ENCODE data around the gene TACSTD2.
"Not testable (repeated sequence)": the region's sequence is repeated elsewhere in the genome, so short reads cannot be mapped to it uniquely, and the experiment has no call there.

The TACSTD2 gene, protein sequence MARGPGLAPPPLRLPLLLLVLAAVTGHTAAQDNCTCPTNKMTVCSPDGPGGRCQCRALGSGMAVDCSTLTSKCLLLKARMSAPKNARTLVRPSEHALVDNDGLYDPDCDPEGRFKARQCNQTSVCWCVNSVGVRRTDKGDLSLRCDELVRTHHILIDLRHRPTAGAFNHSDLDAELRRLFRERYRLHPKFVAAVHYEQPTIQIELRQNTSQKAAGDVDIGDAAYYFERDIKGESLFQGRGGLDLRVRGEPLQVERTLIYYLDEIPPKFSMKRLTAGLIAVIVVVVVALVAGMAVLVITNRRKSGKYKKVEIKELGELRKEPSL

DNA sequence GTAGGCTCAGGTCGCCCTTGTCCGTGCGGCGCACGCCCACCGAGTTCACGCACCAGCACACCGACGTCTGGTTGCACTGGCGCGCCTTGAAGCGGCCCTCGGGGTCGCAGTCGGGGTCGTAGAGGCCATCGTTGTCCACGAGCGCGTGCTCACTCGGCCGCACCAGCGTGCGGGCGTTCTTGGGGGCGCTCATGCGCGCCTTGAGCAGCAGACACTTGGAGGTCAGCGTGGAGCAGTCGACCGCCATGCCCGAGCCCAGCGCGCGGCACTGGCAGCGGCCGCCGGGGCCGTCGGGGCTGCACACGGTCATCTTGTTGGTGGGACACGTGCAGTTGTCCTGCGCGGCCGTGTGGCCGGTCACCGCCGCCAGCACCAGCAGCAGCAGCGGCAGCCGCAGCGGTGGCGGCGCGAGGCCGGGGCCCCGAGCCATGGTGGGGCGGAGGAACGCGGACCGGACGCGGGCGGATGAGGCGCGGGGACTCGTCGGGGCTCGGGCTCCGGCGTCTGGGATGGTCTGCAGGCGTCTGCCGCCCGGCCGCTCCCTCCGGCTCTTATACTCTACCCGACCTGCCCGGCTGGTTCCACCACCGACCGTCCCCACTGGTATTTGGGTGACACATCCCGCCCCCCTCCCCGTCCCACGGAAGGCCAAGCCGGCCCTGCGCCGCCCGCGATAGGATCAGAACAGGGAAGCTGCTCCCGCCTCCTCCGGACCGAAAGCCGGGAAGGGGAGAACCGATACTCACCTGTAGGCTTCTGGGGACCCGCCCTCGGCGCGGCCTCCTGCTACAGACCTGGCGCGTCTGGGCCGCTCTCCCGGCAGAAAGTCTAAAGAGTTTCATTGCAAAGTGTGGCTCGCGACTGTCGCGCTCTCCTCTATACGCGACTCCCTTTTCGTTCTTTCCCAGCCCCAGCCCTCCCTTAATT lies at the start of gene TACSTD2:
Gene TACSTD2, minus strand, starts transcription at position 526 of the 927 bp plus-strand sequence. Its CDS starts 96 bp downstream, at position 430.
- peak; percentile 33 for DNase-seq

DNA sequence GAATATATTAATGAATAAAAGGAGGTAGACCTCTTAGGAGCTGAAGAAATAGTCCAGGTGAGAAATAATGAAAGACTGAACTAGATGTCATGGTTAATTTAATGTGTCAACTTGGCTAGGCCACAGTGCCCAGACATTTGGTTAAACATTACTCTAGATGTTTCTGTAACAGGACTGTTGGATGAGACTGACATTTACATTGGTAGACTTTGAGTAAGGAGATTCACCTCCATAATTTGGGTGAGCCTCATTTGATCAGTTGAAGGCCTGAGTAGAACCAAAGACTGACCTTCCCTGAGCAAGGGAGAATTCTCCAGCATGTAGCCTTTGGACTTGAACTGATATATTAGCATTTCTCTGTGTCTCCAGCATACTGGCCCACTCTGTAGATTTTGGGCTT lies 49.2 kb upstream of the TACSTD2 start:
- DNase-seq: no peak

DNA sequence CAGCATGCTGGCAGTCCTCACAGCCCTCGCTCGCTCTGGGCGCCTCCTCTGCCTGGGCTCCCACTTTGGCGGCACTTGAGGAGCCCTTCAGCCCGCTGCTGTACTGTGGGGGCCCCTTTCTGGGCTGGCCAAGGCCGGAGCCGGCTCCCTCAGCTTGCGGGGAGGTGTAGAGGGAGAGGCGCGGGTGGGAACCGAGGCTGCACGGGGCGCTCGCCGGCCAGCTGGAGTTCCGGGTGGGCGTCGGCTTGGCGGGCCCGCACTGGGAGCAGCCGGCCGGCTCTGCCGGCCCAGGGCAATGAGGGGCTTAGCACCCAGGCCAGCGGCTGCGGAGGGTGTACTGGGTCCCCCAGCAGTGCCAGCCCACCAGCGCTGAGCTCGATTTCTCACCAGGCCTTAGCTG lies 46.2 kb upstream of the TACSTD2 start:
- not testable (repeated sequence) for DNase-seq

DNA sequence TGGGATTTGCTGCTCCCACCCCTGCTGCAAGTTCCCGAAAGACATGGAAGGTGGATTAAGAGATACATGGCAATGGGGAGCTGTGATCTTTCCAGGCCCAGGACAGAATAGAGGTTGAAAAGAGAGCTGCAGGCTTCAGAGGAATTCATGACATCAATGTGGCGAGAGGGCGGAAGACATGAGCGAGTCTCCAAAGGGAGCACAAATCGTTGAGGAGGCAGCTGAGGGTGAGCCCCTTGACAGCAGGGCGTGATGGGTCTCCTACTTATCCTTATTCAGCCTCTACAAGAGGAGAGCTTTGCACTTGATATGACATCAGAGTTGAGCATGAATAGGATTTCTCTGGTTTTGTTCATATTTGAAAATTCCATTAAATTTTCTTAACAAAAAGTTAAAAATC lies 45.5 kb upstream of the TACSTD2 start:
- DNase-seq: no peak

DNA sequence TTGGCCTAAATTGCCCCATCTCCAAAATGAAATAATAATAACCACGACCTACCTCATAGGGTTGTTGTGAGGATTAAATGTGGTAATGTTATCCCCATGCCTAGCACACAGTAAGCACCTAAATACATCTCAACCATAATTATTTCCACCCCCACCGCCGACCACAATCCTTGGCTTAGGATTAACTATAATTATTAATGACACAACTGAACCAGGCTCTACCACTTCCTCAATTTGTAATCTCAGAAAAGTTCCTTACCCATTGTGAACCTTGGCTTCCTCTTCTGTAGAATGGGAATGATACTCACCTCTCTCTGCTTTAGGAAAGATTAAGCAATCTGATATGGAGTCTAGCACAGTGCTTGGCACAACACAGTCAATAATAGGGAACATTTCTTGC lies 44.3 kb upstream of the TACSTD2 start:
- peak; percentile 18 for DNase-seq

DNA sequence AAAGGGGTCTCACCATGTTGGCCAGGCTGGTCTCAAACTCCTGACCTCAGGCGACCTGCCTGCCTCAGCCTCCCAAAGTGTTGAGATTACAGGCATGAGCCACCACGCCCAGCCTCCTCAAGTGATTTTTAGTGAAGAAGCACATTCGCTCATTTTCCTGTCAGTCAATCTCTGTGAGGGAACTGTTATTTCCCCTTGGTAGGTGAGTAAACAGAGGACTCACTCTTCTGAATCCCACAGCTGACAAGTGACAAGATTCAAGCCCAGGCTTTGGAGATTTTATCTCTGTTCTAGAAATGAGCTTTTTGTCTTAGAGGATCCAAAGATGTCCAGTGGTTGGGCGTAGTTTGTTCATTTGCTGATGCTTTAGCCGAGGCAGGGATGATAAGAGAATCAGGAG lies 43.9 kb upstream of the TACSTD2 start:
- DNase-seq: no peak

DNA sequence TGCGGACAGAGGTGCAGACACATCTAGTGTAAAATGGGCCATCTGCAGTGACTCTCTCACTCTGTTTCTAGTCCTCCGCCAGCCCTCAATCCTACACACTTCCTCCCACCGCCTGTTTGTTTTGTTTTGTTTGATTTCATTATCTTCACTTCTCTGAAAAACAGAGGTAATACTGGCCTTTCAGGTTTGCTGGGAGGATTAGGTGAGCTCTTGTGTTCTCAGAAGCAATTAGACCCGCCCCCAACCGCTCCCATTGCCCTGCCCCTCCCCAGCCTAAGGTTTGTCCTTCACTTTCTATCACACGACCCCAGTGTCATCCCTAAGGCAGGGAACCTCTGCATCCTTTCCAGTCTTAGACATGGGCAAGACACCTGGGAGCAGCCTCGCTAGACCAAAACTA lies 43.2 kb upstream of the TACSTD2 start:
- DNase-seq: no peak

DNA sequence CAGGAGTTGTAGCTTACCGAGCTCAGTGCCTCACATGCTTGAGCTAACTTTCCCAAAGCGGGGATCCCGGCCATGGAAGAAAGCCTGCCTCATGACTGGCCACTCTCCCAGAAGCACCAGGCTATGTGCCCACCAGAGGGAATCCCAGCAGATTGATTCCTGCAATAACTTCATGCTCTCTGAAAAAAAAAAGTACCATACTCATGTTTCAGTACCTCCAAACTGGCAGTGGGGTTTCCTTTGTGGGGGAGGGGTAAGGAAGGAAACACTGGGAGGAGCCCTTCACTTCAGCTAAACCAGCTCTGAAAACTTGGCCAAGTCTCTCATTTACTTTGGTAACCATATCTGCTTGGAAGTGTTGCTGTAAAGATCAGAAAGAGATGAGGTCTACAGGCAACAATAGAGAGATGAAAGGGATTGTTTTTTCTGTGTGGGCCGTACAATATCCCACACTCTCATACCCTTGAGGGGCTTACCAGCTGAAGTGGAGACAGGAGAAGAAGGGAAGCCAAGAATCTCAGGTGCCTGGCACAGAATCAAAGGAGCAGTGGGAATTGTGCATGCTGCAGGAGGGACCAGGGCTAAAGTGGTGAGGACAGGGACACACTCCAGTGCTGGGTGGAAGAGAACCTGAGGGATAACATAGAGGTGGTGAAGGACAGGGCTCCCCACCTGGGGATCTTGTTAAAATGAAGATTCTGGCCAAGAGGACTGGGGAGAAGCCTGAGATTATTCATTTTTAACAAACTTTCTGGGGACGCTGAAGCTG lies 42.4 kb upstream of the TACSTD2 start:
- DNase-seq: peak; percentile 10

DNA sequence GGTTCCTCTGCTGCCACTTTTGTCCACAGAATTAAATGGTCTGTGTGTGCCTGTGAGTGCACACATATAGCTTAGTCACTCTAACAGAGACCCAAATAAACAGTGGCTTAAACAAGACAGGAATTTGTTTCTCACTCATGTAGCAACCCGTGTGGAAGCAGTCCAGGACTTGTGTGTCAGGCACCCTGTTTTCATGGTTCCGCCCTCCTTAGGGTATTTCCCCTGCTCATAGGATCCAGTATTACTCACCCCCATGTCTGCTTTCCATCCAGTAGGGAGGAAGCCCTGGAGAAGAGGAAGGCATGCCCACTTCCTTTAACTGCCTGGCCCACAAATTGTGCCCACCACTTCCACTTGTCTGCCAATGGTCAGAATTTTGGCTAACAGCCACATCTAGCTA lies 41.3 kb upstream of the TACSTD2 start:
- DNase-seq: peak; percentile 11

DNA sequence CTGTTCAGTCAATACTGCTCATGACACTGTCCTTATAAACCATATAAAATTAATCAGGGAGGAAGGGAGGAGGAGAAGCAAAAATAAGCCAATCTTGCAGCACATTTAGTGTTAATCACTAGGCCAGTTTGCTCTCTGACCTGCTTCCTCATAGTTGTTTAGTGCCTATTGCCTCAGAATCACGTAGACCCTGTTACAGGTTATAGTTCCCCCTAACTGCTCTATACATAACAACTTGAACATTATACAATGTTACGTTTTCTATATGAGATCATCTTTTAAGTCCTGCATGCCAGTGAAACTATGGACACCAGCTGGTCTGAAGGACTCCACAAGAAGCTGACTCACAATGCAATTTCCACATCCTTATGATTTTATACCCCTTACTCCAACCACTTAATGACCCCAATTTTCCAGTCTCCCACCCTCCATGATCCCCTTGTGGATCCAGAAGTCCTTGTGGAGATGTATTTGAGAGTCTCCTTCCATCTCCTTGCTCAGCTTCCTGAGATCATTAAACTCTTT lies 34.9 kb upstream of the TACSTD2 start:
- DNase-seq: no peak

DNA sequence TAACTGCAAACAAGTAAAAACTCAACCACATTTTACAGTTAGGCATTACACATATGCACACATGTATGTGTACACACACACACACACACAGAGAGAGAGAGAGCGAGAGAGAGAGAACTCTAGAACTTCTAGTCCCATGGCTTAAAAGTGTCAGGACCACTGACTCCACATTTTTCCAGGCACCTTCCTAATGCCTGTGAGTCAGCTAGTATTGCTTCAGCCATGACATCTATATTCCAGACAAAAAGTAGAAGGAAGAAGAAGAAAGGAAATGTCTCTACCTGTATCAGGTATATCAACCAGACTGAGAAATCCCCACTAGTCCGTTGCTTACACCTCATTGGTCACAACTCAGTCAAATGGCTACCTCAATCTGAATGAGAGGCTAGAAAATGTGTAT lies 31.9 kb upstream of the TACSTD2 start:
- DNase-seq: no peak

DNA sequence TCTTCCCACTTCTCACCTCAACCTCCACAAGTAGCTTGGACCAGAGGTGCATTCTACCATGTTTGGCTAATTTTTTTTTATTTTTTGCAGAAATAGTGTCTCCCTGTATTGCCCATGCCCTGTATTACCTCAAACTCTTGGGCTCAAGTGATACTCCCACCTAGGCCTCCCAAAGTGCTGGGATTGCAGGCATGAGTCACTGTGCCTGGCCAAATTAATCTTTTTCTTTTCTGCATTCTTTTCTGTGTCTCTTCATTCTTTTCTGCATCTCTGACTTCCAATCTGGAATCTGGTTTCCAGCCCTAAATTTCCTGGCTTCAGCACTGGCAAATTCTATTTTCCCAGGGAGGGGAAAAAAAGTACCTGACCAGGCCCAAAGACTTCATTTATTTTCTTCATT lies 31.2 kb upstream of the TACSTD2 start:
- no peak for DNase-seq

DNA sequence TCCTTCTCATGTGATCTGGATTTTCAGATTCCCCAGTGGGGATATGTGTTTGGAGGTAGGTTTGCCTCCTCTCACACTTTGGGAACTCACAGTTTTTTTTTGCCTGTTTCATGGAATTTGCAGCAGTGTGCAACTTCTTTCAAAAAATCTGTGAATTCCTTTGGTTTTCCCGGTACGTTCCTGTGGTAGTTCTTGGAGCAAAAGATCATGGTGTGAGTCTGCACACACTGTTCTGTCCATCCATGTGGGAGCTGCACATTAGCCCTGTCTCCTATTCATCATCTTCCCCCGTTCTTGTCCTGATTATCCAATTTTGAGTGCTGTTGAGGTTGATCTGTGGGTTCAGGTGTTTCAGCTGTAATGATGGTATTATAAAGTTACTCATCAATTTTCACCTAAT lies 30.3 kb upstream of the TACSTD2 start:
- DNase-seq: no peak

DNA sequence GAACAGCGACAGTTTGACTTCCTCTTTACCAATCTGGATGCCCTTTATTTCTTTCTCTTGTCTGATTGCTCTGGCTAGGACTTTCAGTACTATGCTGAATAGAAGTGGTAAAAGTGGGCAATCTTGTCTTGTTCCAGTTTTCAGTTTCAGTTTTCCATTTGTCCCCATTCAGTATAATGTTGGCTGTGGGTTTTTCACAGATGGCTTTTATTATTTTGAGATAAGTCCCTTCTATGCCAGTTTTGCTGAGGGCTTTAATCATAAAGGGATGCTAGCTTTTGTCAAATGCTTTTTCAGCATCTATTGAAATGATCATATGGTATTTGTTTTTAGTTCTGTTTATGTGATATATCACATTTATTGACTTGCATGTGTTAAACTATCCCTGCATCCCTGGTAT lies 24.9 kb upstream of the TACSTD2 start:
- not testable (repeated sequence) for DNase-seq

DNA sequence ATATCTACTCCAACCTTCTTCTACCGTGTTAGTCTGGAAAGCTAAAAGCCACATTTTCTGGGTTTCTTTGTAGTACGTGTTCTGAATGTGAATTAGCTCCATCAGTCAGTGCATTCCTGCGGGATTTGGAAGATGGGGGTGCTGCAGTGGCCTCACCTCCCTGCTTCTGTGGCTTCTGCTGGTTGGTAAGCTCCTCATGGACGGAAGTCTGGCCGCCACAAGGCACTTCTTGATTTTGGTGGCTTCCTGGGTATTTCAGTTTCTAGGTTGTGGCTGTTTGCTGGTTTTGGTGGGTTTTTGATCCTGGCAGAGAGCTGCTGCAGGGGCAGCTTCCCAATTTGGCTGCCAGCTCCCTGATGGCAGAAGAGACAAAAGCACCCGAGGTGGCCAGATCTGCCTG lies 20.9 kb upstream of the TACSTD2 start:
- DNase-seq: no peak

DNA sequence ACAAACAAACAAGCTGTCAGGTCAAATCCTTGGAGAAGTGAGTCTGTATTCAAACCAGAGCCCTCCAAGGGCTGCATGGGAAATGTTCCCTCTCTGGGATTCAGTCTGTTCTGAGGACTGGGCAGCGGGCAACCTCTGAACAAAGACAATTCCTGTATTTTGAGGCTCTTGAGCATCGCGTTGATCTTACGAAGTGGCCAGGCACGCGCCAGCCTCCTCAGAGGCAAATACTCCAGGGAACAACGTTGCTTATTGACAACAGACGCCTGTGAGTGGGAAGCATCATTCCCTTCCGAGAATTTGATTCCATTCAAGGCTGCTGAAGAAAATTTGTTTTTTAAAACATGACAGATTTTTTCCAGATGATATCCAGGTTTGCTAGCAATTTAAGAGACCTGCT lies 20.0 kb upstream of the TACSTD2 start:
- no peak for DNase-seq

DNA sequence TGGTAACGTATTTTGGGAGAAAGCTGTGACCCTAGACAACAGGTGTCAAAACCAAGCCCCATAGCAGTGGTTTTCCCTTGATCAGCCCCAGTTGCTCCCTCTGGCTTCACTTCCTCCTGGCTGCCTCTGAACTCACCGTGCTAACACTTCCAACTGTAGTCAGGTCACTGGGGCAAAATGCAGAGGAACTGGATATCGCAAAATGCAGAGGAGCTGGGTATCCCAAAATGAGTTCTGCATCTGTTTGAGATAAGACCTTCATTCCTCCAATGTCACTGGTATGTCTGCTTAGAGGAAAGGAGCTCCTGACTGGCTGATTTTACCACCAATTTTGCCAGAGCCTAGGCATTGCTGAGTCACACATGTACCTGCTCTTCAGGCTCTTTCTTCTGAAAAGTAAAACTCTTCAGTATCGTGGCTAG lies 19.6 kb upstream of the TACSTD2 start:
- DNase-seq: no peak

DNA sequence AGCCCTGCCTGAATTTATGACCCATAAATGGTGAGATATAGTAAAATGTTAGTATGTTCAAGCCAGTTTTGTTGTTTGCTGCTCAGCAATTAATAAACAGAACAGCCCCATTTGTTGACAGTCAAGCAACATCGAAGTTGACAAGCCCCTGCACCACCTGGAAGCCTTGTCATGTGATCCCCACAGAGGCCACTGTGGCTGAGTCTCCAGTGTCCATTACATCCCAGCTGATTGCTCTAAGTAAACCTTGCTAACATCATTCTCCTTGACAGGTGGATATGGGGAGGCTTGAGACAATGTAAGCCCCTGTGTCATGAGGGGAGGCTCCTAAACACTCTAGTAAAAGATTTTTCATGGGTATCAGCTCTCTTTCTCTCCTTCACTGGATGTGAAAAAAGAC lies 17.5 kb upstream of the TACSTD2 start:
- DNase-seq: no peak

DNA sequence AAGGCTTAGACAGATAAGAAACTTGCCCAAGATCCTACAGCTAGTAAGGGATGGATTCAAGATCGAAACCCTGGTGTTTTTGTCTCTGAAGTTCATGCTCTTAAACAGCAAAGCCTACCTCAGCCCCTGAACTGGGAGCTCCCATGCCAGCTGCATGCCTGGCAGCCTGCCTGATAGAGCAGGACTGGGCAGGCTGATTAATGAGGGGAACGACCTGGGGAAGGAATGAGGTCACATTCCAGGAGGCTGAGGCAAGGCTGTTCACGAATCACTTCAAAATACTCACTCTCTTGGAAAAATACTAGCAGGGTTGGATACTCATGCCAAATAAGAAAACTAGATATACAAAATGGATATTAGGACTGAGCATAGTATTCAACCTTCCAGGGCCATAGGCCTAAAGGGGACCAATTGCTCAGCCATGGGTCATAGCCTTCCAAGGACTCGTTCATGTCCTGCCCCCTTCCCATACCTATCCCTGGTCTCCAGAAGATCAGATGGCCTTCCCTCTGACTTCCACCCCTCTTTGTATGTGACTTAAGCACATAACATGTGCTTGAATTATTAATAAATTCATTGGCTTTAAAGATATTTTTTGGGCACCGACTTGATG lies 15.6 kb upstream of the TACSTD2 start:
- DNase-seq: no peak

DNA sequence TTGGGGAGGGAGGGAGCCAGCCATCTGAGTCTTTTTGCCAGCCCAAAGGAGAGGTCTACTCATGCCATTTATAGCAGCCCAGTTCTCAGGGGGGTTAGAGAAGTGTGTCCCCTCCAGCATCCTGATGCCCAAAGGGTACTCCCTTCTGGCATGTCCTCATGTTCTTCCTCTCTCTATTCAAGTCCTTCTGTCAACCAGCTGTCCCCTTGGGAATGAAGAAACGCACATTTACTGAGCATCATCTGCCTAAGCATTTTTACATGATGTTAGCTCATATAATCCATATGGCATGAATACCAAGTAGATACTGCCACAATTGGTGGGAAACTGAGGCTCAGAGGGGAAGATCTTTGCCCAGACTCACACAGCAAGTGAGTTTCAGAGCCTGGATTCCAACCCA lies 14.8 kb upstream of the TACSTD2 start:
- DNase-seq: no peak

DNA sequence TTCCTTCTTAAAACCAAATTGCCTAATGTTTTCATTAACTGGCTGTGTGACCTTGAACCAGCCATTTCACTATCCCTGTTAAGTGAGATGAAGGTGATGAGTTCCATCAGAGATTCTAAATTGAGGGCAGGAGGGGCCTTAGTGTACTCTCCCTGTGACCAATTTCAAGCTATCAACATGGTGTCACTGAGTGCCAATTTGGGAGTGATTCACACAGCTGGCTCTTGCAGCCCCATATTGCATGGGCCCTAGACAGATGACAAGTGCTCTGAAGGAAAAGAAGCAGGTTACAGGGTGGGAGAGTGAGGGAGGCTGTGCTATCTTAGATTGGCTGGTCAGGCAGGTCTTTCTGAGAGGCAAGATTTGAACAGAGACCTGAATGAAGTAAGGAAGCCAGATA lies 13.0 kb upstream of the TACSTD2 start:
- DNase-seq: no peak

DNA sequence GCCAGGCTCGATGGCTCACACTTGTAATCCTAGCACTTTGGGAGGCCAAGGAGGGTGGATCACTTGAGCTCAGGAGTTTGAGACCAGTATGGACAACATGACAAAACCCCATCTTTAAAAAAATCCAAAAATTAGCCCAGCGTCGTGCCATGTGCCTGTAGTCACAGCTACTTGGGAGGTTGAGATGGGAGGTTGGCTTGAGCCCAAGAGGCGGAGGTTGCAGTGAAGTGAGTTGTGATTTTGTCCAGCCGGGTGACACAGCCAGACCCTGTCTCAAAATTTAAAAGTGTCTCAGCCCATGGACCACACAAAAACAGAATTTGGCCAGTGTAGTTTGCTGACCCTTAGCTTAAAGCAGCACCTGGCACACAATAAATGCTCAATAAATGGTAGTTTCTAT lies 11.3 kb upstream of the TACSTD2 start:
- DNase-seq: no peak

DNA sequence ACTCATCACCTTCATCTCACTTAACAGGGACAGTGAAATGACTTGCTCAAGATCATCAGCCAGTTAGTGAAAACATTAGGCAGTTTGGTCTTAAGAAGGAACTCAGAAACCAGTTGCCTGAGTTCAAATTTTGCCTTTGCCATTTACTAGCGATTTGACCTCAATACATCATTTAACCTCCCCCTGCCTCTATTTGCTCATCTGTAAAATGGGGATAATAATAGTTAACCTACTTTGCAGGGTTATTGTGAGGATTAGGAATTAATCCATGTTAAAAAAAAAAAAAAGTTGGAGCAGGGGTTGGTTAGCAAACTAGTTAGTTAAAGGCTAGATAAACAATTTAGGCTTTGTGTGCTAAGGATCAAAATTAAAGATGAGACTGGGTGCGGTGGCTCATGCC lies 10.6 kb upstream of the TACSTD2 start:
- no peak for DNase-seq
